A549 (cell line): ENCODE results near the gene ATP1B1. TPM values are rescaled to one million over a fixed set of nuclear protein-coding genes. Genes with fewer than 3 reads are reported as not detected.
"Not testable (repeated sequence)": the region's sequence is repeated elsewhere in the genome, so short reads cannot be mapped to it uniquely, and the experiment has no call there.

Experiments
- ATAC-seq, 2 experiments: fragments of 200-7000 bp in 1 of 2; fragments of >200 bp in 1 of 2; cut with Nextera tagmentation in 1 of 2; cut with Tn5 transposase in 1 of 2; 3 replicates each; pipeline versions ENCODE4 v1.8.0 to v1.9.1; 2018 to 2020; ENCODE audit warnings: mild to moderate bottlenecking in 1 of 2, moderate library complexity in 1 of 2
- CTCF ChIA-PET: fragments of 300-600 bp; sonication (Branson Sonifier 250); formaldehyde crosslinking; extraction: SDS; loops from one replicate; lab custom pipeline; 2021; ENCODE audit warnings: antibody characterized with exemption, inconsistent platforms; lab: Yijun Ruan, JAX
- POLR2A ChIA-PET: fragments of 350-600 bp; formaldehyde crosslinking; extraction: SDS; loops from one replicate; lab custom pipeline; 2021; ENCODE audit warnings: antibody characterized with exemption, inconsistent platforms; lab: Yijun Ruan, JAX
- DNase-seq, 2 experiments: peaks; one replicate each; pipeline versions ENCODE4 v3.0.0 to v3.0.0-alpha.2; 2011 to 2016; ENCODE audit warnings: low read depth in 1 of 2, low spot score in 1 of 2
- FAIRE-seq: peaks from 2 replicates; lab custom pipeline; 2011; peaks lifted over from hg19 to GRCh38; lab: Jason Lieb, UNC
- H3K27ac ChIP-seq, 2 experiments: fragments of >200 bp; sonication (Bioruptor Twin); formaldehyde crosslinking; 3 replicates each; pipeline ENCODE4 v1.5.1; 2016 to 2017
- H3K4me1 ChIP-seq: fragments of >200 bp; sonication (Bioruptor Twin); formaldehyde crosslinking; 3 replicates; pipeline ENCODE4 v1.6.1; 2016
- H3K4me2 ChIP-seq: fragments of >200 bp; sonication (Bioruptor Twin); formaldehyde crosslinking; 3 replicates; pipeline ENCODE4 v1.6.1; 2016
- H3K4me3 ChIP-seq: fragments of >200 bp; sonication (Bioruptor Twin); formaldehyde crosslinking; 3 replicates; pipeline ENCODE4 v1.5.1; 2016
- H3K9me3 ChIP-seq: fragments of >200 bp; sonication (Bioruptor Twin); formaldehyde crosslinking; 3 replicates; pipeline ENCODE4 v1.6.1; 2016
- HEYL ChIP-seq: fragments of 250-450 bp; sonication (Bioruptor Pico); IDR thresholded peaks from 2 replicates; pipeline ENCODE4 v1.8.0; 2021; ENCODE audit warnings: mild to moderate bottlenecking, moderate library complexity
- MAFK ChIP-seq: fragments of 450-650 bp; IDR thresholded peaks from 2 replicates; pipeline ENCODE4 v1.6.1; 2014; ENCODE audit not compliant: partially characterized antibody
- RAD21 ChIP-seq, 2 experiments: fragments of >200 bp in 1 of 2; sonication (Bioruptor Twin) in 1 of 2; formaldehyde crosslinking in 1 of 2; IDR thresholded peaks in 1 of 2; conservative IDR thresholded peaks in 1 of 2; 2 replicates in 1 of 2; 3 replicates in 1 of 2; pipeline ENCODE4 v1.6.1; 2012 to 2018; ENCODE audit warnings: inconsistent platforms in 1 of 2
- ZSCAN20 ChIP-seq: fragments of 250-450 bp; sonication (Bioruptor Pico); IDR thresholded peaks from 2 replicates; pipeline ENCODE4 v1.8.0; 2022; ENCODE audit warnings: mild to moderate bottlenecking, moderate library complexity
- WGBS: methylation state at CpG from one replicate; pipeline ENCODE4 v1.1.6; 2017; ENCODE audit errors: missing lambda C conversion rate; 5-methylcytosine and 5-hydroxymethylcytosine counted together
- polyA plus RNA-seq, 4 experiments: library from polyadenylated mRNA; depleted of rRNA in 3 of 4; stranded (reverse); fragments of >200 nt; fragmentation: RNase III in 1 of 4; extraction: RNeasy Plus Mini Kit Qiagen cat#74134 plus additional on column Dnase treatment in 1 of 4; gene quantifications; 2 replicates in 3 of 4; 3 replicates in 1 of 4; pipeline ENCODE4 v1.2.3, GENCODE V29; 2011 to 2017
- small RNA-seq, 6 experiments: library from RNA; depleted of rRNA; stranded (forward); fragments of <200 nt; gene quantifications; one replicate each; pipeline ENCODE3, GENCODE V24; 2012

The ATP1B1 gene
- polyA plus RNA-seq, 2 of the 4 experiments (the other 2 are of a cell fraction): 303 to 377 TPM

DNA sequence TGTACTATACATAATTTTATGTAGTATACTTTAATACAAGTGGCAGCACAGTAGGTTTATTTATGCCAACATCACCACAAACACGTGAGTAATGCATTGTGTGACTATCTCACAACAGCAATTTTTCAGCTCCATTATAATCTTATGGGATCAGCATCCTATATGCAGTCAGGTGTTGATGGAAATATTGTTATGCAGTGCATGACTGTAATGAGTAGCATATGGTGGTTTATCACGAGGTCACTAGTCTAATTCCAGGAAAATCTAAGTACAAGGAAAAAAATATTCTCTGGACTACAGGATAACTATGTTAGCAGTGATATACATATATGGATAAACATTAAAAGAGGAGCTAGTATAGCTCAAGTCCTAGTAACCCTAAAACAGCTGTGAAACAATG is 69.0 kb downstream of the ATP1B1 start (continued):
- TF ChIP-seq RAD21 (conservative IDR thresholded peaks at IDR 0.05 in 1 of 2, IDR thresholded peaks at IDR 0.05 in 1 of 2): no peak
- TF ChIP-seq MAFK: no peak
- TF ChIP-seq ZSCAN20 (CRISPR knock-in tag): no peak

DNA sequence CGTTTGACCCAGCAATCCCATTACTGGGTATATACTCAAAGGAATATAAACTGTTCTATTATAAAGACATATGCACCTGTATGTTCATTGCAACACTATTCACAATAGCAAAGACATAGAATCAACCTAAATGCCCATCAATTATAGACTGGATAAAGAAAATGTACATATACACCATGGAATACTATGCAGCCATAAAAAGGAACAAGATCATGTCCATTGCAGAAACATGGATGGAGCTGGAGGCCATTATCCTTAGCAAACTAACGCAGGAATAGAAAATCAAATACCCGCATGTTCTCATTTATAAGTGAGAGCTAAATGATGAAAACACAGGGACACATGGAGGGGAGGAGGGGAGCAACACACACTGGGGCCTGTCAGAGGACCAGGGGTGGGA is 72.9 kb downstream of the ATP1B1 start:
- DNase-seq, H3K4me3 ChIP-seq, H3K4me2 ChIP-seq, H3K27ac ChIP-seq, H3K9me3 ChIP-seq, POLR2A ChIA-PET, FAIRE-seq, ATAC-seq, H3K4me1 ChIP-seq: not testable (repeated sequence)
- 87% methylated on average over 3 of the region's 3 CpGs for WGBS
- CTCF ChIA-PET: interaction anchor here (0.8 to 1.7 kb wide), 2 partner anchors 576 to 813 kb away, joined by 3 to 5 read pairs; no protein-coding TSS in a partner anchor

DNA sequence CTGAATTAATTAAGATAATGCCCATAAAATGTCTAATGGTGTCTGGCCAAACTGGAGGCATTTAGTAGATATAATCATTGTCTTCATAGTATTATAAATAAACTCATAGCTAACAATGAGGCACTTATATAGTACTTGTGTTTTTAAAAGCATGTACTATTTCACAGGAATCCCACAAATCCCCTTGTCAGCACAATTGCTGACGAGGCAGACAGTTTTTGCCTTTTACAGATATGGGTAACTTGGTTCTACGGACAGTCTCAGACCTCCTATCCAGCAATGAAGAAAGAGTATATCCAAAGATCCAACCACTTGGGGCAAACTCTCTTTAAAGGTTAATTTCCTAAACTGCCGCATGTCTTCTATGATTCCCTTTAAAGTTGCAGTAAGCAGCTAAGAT is 73.7 kb downstream of the ATP1B1 start:
- no peak overlapping the region for H3K4me2 ChIP-seq
- H3K9me3 ChIP-seq: no peaks in the 10 kb centered on the region
- no peak for DNase-seq
- H3K4me3 ChIP-seq: no peak overlapping the region
- no peak for ATAC-seq
- TF ChIP-seq MAFK (peak; percentile 87), HEYL (CRISPR knock-in tag) (no peak)
- no peak for FAIRE-seq
- H3K27ac ChIP-seq: no peak overlapping the region
- H3K4me1 ChIP-seq: no peaks in the 10 kb centered on the region
- ChIA-PET POLR2A (no interaction called here), CTCF (interaction anchor here (0.8 to 1.7 kb wide), 3 partner anchors 168 to 813 kb away, joined by 3 to 5 read pairs (median 3); no protein-coding TSS in a partner anchor)
- 90% methylated on average over 3 of the region's 3 CpGs for WGBS

Small RNA genes lying within 50 kb of the gene (small RNA-seq; reads per million reads assigned to genes)
- 0 reads per million in 6 experiments for gene RNA5SP66
